ENCODE data around the gene RBM17. TPM values are rescaled to one million over a fixed set of nuclear protein-coding genes. Genes with fewer than 3 reads are reported as not detected.
"Not testable (repeated sequence)": the region's sequence is repeated elsewhere in the genome, so short reads cannot be mapped to it uniquely, and the experiment has no call there.

Gene RBM17
- 108 to 115 TPM (median 112 TPM) in 3 replicates for total RNA-seq

- peak within 1 kb of the TSS; percentile 82 for H3K4me3 Mint-ChIP-seq
- H3K4me1 Mint-ChIP-seq = peaks cover 46% of the 10 kb centered on the region
- peak; percentile 94 to 99 for DNase-seq (ENCODE audit: low spot score in 2 of 2, unreplicated experiment in 2 of 2)
- peak within 1 kb of the TSS; percentile 97 for H3K27ac Mint-ChIP-seq
- H3K27me3 Mint-ChIP-seq (ENCODE audit: low read depth) = peaks cover 7% of the 10 kb centered on the region
- H3K9me3 Mint-ChIP-seq = no peaks in the 10 kb centered on the region
- H3K36me3 Mint-ChIP-seq = no peaks in the 10 kb centered on the region
- TF ChIP-seq CTCF (IDR thresholded peaks at IDR 0.05; ENCODE audit: unreplicated experiment) = peak; percentile 95
These were observed at the start of gene RBM17 for GRCh38 chr10:6088721-6089333. TSS of gene RBM17 (plus strand) at chr10:6089034. CDS start at chr10:6097066, 8,032 bp downstream.

GRCh38 chr10:6039711-6040110, 49.1 kb upstream of the RBM17 start:
- H3K27ac Mint-ChIP-seq = no peak overlapping the region
- no peak for DNase-seq (ENCODE audit: low spot score in 2 of 2, unreplicated experiment in 2 of 2)
- no peak overlapping the region for H3K4me3 Mint-ChIP-seq
- H3K4me1 Mint-ChIP-seq = no peaks in the 10 kb centered on the region
- peaks cover 13% of the 10 kb centered on the region for H3K9me3 Mint-ChIP-seq
- peaks cover 31% of the 10 kb centered on the region for H3K27me3 Mint-ChIP-seq (ENCODE audit: low read depth)
- H3K36me3 Mint-ChIP-seq = no peaks in the 10 kb centered on the region
- no peak for TF ChIP-seq CTCF (IDR thresholded peaks at IDR 0.05; ENCODE audit: unreplicated experiment)

GRCh38 chr10:6040205-6040604, 48.6 kb upstream of the RBM17 start:
- TF ChIP-seq CTCF (IDR thresholded peaks at IDR 0.05; ENCODE audit: unreplicated experiment) = no peak
- Mint-ChIP-seq H3K4me1 (no peaks in the 10 kb centered on the region), H3K4me3 (no peak overlapping the region), H3K9me3 (peaks cover 13% of the 10 kb centered on the region), H3K36me3 (no peaks in the 10 kb centered on the region), H3K27ac (no peak overlapping the region), H3K27me3 (ENCODE audit: low read depth) (peaks cover 36% of the 10 kb centered on the region)
- DNase-seq (ENCODE audit: low spot score in 2 of 2, unreplicated experiment in 2 of 2) = no peak

GRCh38 chr10:6043377-6043776, 45.5 kb upstream of the RBM17 start:
- Mint-ChIP-seq H3K27me3 (ENCODE audit: low read depth) (peaks cover 53% of the 10 kb centered on the region), H3K9me3 (peaks cover 11% of the 10 kb centered on the region)
- H3K27ac Mint-ChIP-seq; H3K4me3 Mint-ChIP-seq; H3K36me3 Mint-ChIP-seq; DNase-seq (ENCODE audit: low spot score in 2 of 2, unreplicated experiment in 2 of 2); H3K4me1 Mint-ChIP-seq: not testable (repeated sequence)

- no peaks in the 10 kb centered on the region for H3K36me3 Mint-ChIP-seq
- H3K27ac Mint-ChIP-seq = no peak overlapping the region
- peaks cover 5% of the 10 kb centered on the region for H3K9me3 Mint-ChIP-seq
- TF ChIP-seq CTCF (IDR thresholded peaks at IDR 0.05; ENCODE audit: unreplicated experiment) = no peak
- no peak for DNase-seq (ENCODE audit: low spot score in 2 of 2, unreplicated experiment in 2 of 2)
- peaks cover 53% of the 10 kb centered on the region for H3K27me3 Mint-ChIP-seq (ENCODE audit: low read depth)
- no peaks in the 10 kb centered on the region for H3K4me1 Mint-ChIP-seq
- no peak overlapping the region for H3K4me3 Mint-ChIP-seq
These were observed 44.8 kb upstream of the RBM17 start for GRCh38 chr10:6044060-6044459.

- Mint-ChIP-seq H3K9me3 (no peaks in the 10 kb centered on the region), H3K4me1 (no peaks in the 10 kb centered on the region), H3K4me3 (no peak overlapping the region), H3K36me3 (no peaks in the 10 kb centered on the region), H3K27ac (no peak overlapping the region), H3K27me3 (ENCODE audit: low read depth) (peaks cover 60% of the 10 kb centered on the region)
- no peak for TF ChIP-seq CTCF (IDR thresholded peaks at IDR 0.05; ENCODE audit: unreplicated experiment)
- DNase-seq (ENCODE audit: low spot score in 2 of 2, unreplicated experiment in 2 of 2) = no peak
These were observed 44.0 kb upstream of the RBM17 start for GRCh38 chr10:6044751-6045313.

Measured in mesothelial cell of epicardium (in vitro differentiated cells).